Measurements from ENCODE around the gene NTM.

The NTM gene

DNA sequence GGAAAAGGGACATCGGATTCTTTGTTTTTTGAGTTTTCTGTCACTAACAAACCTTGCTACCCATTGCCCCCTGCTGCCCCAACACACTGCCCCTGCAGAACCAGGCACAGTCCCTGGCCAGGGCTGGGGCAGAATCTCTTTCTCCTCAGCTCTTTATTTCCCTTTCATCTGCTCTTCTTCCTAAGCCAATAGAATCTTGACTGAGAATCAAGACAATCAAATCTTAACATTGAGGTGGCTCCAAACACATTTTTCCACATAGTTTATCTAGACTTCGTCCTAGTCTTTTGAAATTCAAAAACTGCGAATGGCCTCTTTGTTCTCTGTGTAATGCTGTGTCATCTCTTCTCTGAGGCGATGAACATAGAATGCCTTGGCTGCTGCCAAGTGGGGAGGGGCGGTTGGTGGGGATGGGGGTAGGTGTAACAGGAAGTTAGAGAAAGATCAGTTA is 16.1 kb upstream of the NTM start:
- no peak overlapping the region for H3K27ac ChIP-seq
- no peak for TF ChIP-seq ZFX (IDR thresholded peaks at IDR 0.05)
- TF ChIP-seq CTCF (conservative IDR thresholded peaks at IDR 0.05): no peak

GRCh38 chr11:131356206-131356605 is 14.2 kb upstream of the NTM start:
- H3K27ac ChIP-seq: no peak overlapping the region
- no peak for TF ChIP-seq CTCF (conservative IDR thresholded peaks at IDR 0.05)
- no peak for TF ChIP-seq ZFX (IDR thresholded peaks at IDR 0.05)

GRCh38 chr11:131365329-131365930 is 5.0 kb upstream of the NTM start:
- no peak for TF ChIP-seq CTCF (conservative IDR thresholded peaks at IDR 0.05)
- TF ChIP-seq ZFX (IDR thresholded peaks at IDR 0.05): no peak
- no peak overlapping the region for H3K27ac ChIP-seq

DNA sequence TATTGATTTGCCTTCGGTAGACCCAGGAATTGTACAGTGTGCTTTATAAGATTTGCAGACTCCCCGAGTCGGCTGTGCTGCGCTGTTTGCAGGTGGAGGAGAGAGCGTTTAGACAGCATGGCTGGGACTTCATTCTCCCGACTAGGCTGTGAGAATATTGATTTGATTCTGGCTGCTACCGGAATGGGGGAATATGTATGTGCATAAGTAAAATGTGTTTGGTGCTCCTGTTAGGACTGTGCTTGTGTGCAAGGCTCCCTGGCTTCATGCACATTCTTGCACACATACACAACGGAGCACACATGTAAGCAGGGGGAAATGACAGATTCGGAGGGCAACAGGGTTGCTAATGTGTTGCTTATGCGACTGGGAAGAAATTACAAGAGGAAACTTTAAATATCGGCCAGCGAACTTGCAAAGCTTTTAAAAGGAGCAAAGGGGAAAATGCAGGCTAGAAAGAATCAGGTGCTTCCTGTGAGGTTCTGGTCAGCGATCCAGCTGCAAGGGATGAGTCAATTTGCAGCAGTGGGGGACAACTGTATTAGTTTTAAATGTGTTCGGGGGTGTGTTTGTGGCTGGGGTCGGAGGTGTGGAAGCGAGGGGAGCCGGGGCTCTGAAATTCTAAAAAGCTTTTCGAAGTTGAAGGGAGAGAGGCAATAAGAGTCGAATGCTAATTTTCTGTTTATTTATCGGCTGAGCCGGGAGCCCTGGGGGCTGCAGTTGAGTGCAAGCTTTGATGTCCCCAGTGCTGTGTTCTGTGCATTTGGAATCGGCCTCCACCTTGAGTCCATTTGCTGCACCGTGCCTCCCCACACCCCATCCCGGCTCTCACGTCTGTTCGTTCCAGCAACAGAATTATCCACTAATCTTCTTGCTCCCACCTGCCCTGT is 731 bp downstream of the NTM start:
- no peak overlapping the region for H3K27ac ChIP-seq
- no peak for TF ChIP-seq ZFX (IDR thresholded peaks at IDR 0.05)
- TF ChIP-seq CTCF (conservative IDR thresholded peaks at IDR 0.05): no peak

DNA sequence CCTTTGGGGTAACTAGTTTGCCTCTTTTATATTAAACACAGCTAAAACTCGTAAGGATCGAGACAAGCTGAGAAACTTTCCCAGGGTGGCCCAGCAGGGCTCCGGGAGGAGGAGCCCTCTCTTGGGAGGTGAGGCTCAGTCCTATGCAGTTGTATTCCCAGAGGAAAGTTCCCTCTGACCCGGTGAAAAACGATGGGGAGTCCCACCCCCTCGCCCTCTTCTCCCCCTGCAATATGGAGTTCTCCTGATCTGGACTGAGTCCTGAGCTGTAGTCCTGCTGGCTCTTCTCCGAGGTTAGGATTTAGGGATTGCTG is 1.3 kb downstream of the NTM start:
- TF ChIP-seq ZFX (IDR thresholded peaks at IDR 0.05): no peak
- no peak overlapping the region for H3K27ac ChIP-seq

- no peak overlapping the region for H3K27ac ChIP-seq
- TF ChIP-seq CTCF (conservative IDR thresholded peaks at IDR 0.05): no peak
- TF ChIP-seq ZFX (IDR thresholded peaks at IDR 0.05): no peak
These were observed 2.0 kb downstream of the NTM start for GRCh38 chr11:131372234-131372962.

GRCh38 chr11:131373095-131373725 is 2.8 kb downstream of the NTM start:
- TF ChIP-seq ZFX (IDR thresholded peaks at IDR 0.05) (no peak), CTCF (conservative IDR thresholded peaks at IDR 0.05) (no peak)
- no peak overlapping the region for H3K27ac ChIP-seq

All from C4-2B (cell line).